Hematopoietic multipotent progenitor cell treated with erythropoietin and hydrocortisone succinate and interleukin-3 and kit ligand, for 8 days (in vitro differentiated cells): ENCODE measurements around the gene PEX13.
A peak's percentile ranks its signal among the peaks of the same experiment; 100 is the strongest.
"Not testable (repeated sequence)": the region's sequence is repeated elsewhere in the genome, so short reads cannot be mapped to it uniquely, and the experiment has no call there.

Experiments
- DNase-seq: peaks from one replicate; pipeline ENCODE4 v3.0.0-alpha.2; 2015

PEX13 gene, protein sequence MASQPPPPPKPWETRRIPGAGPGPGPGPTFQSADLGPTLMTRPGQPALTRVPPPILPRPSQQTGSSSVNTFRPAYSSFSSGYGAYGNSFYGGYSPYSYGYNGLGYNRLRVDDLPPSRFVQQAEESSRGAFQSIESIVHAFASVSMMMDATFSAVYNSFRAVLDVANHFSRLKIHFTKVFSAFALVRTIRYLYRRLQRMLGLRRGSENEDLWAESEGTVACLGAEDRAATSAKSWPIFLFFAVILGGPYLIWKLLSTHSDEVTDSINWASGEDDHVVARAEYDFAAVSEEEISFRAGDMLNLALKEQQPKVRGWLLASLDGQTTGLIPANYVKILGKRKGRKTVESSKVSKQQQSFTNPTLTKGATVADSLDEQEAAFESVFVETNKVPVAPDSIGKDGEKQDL

DNA sequence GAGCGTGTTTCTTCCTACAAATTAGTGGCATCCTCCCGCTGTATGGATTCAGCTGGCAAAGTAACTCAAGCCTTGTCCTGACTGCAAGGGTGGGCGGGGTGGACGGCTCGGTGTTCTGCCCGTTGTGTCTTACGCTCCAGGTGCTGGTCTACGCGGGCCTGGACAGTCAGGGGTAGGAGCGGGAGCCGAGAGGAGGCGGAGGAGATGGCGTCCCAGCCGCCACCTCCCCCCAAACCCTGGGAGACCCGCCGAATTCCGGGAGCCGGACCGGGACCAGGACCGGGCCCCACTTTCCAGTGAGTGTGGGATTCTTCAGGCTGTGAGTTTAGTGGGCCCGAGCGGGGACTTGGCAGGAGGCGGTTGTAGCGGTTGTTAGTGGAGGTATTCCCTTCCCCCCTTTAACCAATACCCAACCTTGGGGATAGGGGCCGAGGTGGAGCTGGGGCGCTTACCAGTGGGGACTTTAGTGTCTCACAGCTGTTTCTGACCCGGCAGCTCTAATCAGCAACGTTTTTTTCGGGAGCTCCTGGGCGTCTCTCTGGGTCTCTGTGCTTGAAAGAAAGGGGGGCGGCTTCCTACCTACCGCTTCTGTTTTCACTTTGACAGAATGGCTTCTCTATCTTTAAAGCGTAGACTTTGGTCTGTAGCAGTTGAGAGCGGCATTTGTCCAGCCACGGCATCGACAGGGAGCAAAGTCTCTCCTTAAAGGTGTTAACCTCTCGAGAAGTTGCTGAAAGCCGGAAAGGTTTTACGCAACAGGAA lies at the start of gene PEX13, which contains the start of gene PUS10:
TSS of gene PEX13 (plus strand) at position 165 of the 762 bp plus-strand sequence. CDS start at position 205, 40 bp downstream.
TSS of gene PUS10 (minus strand) at position 700 of the 762 bp plus-strand sequence. CDS start 6,365 bp downstream, outside the sequence.
- peak; percentile 82 for DNase-seq

DNA sequence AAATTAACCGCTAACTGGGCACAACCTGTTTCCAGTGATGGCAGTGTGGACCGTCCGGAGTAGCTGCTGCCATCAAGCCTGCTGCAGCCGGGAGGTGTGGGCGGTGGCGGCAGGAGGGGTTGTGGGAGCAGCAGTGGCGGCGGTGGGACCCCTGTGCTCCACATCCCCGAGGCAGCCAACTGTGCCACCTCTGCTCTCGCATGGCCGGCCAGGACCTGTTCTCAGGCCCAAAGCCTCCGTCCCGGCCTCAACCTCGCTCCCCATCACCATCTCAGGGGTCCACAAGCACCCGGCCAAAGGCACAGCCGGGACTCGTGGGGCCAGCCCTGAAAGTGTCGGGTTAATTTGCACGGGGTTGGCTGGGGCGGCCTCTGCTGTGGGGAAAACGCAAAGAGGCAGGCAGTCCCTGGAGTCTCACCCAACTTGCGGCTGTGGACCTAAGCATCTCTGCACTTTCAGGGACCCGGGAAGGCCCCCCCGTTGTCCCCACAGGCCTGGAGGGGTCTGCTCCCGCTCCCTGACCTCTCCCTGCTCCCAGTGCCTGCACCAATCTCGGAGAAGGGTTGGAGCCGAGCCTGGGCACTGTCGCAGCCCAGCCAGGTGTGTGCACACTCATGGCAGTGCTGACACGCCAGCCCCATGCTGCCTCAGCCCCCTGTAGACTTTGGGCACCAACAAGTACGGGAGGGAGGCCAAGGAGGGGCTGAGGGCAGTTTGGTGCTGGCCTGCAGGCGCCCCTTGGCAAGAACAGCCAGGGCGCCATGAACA lies 44.4 kb upstream of the PEX13 start:
- no peak for DNase-seq

DNA sequence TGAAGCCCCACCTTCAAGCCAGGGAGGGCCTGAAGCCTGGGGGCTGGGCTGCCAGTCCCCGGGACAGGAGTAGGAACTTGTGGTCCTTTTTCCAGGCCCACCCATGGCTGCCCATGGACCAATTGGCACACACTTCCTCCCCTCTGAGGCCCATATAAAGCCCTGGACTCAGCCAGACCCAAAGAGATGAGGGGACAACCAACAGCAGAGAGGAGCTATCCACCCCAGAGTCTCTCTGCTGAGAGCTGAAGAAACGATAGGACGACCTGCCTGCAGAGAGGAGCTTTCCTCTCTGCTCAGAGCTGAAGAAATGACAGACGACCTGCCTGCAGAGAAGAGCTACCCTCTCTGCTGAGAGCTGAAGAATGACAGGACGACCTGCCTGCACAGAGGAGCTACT lies 43.8 kb upstream of the PEX13 start:
- no peak for DNase-seq

DNA sequence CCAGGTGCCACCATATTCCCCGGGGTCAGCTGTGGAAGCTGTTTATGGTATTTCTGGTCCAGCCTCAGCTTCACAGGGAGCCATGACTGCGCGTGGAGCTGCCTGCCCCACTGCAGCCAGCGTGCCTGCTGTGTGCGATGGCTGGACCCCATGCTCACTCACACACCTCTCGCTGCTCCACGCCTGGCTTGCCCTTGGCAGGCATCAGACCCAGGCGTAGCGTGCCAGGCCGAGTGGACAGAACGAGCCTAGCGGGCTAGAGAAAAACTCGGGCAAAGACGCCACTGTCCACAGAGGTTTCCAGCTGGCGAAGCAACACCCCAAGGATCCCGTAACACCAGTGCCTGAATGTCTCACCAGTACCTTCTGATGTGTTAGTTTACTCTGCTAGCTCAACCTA lies 42.9 kb upstream of the PEX13 start:
- no peak for DNase-seq

DNA sequence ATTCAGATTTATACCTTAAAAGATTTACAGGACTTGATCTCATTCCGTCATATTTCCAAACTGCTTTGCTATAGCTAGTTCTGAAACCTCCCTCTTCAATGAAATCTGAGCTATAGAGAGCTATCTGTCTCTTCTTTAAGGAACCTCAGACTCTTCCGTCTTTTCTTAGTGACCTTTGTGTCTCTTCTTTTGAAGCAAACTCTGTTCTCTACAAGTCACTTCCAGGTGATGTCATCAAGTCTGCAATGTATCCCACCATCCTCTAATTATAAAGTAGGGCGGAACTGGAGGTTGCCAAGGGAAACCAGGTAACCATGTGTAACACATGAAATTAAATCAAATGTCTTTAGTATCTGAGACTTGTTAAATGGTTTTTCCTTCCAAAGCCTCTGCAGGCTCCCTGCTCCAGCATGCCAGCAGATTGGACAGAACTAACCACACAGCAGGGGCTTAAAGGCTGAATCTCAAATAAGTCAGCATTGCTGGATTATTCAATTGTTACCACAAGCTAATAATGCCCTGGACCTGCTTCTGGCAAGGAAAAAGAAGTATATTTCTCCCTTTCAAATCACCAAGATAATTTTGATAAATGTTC lies 41.2 kb upstream of the PEX13 start:
- no peak for DNase-seq

DNA sequence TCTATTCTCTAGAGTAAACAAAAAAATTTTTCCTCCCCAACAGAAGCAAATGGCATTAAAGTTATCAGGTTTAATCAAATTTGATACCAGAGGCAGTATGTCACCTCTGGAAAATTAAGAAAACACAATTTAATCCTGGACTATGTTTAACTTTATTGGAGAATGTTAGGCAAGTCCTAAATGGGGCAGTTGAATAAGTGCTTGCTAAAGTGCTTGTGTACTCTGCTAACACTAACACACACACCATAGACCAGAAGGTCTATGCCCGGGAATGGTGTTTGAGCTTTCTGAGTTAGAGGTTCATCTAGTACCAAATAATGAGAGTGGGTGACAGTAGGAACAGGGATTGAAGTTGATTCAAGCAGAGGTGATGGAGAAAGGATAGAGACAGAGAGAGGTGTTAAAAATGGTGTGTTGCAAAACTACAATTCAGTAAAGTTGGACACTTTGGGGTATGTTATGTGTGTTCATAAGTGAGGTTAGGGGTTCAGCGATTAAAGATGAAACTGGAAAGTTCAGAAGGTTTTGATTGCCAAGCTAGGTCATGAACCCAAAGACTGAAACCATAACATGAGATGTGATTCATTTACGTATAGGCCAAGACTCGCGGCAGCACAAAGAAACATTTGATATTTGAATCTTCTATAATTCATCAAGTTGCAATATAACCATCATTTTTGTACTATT lies 40.5 kb upstream of the PEX13 start:
- no peak for DNase-seq

DNA sequence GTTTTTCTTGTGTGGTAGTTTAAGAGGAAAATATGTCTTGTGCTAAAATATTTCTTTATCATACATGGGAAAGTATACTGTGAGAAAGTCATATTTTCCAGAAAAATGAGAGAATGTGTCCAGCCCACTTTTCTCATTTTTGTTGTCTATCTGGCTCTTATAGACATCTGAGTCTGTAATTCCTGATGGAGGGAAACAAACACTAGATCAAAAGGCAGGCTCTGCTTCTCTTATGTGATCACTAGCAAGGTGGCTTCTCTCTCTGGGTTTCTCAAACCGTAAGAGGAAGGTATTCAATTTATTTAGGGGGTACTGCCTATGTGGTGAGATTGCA lies 40.0 kb upstream of the PEX13 start:
- DNase-seq: no peak

DNA sequence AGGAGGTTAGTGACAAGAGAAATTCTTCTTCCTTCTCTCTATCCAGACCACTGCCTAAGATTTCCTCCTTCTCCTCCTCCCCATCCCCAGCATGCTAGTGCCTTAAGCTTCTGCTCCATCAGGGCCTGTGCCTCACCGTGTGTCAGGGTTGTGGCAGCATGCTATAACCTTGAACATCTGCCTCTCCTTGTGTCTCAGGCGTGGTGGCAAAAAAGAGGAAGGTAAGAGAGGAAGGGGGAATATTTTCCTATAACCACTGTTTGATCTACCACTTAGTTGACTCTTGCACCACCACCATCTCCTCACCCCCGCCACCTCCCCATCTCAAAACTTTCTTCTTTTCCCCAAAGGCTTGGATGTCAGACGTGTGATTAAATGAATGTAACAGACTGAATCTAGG lies 38.3 kb upstream of the PEX13 start:
- DNase-seq: no peak

DNA sequence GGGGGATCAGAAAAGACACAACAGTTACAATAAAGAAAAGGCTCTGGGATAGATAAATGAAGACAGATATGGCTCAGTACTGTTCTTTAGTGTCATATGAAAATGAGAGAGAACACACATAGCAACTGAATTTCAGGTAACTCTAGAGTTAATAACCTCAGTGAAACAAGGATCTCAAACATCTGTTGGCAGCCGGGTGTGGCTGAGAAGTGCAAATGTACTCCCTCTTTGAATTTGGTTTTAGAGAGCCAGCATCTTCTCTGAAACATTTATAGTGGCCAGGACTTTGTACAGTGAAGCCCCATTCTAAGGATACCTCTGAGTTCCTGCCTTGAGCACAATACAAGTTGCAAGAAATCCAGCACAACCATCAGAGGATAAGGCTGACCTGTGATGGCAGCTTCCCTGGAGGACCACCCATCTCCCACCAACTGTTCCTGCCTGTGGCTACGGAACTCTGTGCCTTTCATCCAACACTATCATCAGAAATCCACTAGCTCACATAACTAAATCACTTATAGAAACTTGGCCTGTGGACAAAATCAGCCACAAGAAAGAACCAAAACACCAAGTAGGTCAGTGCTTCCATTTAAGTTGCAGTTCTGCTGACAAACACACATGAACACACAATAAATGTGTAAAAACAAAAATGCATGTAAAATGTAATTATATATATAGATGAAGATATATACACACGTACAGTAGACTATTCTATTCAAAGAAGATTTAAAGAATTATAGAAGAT lies 37.3 kb upstream of the PEX13 start:
- no peak for DNase-seq

DNA sequence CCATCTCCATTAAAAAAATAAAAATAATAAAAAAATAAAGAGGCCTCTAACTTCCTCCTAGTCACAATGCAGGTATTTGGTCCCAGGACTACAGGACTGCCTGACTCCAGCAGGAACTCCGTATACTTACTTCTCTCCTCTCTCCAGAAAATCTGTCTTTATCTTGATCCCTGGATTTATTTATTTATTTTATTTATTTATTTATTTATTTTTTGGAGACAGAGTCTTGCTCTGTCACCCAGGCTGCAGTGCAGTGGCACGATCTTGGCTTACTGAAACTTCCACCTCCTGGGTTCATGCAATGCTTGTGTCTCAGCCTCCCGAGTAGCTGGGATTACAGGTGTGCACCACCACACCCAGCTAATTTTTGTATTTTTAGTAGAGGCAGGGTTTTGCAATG lies 35.5 kb upstream of the PEX13 start:
- DNase-seq: not testable (repeated sequence)

DNA sequence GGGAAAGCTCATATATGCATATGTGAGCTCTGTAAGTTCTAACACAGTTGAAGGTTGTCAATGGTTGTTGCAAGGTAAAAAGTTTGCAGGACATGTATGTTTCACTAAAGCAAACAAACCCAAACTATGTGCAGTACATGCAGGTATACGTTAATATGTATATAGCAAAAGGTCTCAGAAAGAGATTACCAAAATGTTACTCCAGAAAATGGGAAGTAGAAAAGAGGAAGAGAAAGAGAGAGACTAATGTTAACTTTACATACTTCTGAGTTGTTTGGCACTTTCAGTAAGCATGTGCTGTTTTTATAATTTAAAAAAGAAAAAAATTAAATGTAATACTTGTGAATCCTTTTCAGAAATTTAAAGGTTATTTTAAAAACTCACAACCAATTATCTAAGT lies 32.8 kb upstream of the PEX13 start:
- no peak for DNase-seq

DNA sequence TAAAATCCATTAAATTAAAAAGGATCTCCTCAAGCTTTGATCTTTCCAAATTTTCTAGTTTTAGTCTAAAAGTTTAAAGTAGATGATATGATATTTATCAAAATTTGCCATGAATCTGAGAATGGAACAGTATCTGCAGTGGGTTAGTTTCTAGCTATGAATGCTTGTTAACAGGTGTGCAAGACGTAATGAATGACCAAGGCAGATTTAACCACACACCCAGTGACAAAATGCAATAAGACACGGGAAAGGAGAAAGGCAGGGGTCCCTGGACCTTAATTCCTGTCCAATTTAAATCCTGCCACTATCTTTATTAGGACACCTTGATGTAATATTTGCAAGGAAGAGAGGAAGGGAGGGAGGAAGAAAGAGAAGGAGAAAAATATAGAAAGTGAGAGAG lies 30.5 kb upstream of the PEX13 start:
- DNase-seq: no peak

DNA sequence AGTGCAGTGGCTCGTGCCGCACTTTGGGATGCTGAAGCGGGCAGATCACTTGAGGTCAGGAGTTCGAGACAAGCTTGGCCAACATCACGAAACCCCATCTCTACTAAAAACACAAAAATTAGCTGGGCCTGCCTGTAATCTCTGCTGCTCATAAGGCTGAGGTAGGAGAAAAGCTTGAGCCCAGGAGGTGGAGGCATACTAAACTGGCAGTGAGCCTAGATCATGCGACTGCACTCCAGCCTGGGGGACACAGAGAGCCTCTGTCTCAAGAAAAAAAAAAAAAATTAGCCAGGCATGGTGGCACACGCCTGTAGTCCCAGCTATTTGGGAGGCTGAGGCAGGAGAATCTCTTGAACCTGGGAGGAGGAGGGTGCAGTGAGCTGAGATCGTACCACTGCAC lies 29.9 kb upstream of the PEX13 start:
- not testable (repeated sequence) for DNase-seq

DNA sequence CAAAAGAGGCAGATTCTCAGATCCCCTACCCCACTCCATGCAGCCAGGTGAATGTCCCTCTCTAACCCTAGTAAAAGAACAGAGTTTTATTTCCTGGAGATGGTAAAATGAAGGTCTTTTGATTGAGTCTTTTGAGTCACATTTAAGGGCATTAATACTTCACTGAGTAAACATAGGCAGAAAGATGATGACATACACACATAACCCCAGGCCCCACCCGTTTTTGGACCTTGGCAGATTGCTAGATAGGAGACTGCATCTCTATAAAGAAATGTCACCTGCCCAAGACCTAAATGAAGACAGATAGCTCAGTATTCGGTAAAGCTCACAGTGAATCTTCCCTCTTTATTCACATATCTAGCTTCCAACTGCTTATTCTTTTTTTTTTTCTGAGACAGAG lies 28.3 kb upstream of the PEX13 start:
- DNase-seq: no peak

DNA sequence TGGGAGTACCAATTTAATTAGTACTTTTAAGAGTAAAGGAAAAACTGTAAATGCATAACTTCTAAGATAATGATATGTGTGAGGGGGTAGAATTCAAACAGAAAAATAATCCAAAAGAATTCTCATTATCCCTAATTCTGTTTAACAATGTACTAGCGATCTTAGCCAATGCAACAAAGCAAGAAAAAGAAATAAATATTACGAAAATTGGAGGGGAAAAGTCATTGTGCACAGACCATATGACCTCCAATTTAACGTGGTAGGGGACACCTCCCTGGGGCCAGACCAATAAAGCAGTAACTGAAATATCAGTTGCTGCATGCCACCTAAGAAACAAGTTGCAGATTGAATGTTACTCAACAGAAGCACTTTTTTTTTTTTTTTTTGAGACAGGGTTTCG lies 25.9 kb upstream of the PEX13 start:
- DNase-seq: no peak

DNA sequence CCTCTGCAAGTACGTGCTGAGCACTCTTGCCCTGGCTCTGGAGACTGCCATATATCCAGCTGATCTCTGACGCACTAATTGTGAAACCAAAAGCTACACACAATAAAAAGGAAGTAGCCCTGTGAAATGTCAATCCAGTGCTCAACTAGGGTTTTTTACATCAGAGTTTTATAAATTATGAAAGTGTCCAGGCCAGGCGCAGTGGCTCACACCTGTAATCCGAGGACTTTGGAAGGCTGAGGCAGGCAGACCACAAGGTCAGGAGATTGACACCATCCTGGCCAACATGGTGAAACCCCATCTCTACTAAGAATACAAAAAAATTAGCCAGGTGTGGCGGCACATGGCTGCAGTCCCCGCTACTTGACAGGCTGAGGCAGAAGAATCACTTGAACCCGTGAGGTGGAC lies 24.5 kb upstream of the PEX13 start:
- DNase-seq: no peak

DNA sequence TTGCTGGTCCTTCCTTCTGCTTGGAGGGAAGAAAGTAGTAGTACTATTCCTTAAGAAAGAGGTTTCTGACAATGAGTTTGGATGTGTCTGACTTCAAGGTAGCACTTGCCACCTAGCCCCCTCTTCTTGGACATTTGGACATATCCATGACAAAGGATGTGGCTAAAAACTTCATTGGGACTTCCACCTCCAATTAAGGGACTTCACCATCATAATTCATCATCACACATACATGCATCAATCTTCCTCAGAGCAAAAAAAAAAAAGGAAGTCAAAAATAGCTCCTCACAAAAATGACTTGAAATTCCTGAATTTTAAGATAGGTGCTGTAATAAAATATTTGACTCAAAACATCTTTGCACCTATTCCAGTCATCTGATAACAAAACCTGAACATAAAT lies 23.4 kb upstream of the PEX13 start:
- DNase-seq: no peak

DNA sequence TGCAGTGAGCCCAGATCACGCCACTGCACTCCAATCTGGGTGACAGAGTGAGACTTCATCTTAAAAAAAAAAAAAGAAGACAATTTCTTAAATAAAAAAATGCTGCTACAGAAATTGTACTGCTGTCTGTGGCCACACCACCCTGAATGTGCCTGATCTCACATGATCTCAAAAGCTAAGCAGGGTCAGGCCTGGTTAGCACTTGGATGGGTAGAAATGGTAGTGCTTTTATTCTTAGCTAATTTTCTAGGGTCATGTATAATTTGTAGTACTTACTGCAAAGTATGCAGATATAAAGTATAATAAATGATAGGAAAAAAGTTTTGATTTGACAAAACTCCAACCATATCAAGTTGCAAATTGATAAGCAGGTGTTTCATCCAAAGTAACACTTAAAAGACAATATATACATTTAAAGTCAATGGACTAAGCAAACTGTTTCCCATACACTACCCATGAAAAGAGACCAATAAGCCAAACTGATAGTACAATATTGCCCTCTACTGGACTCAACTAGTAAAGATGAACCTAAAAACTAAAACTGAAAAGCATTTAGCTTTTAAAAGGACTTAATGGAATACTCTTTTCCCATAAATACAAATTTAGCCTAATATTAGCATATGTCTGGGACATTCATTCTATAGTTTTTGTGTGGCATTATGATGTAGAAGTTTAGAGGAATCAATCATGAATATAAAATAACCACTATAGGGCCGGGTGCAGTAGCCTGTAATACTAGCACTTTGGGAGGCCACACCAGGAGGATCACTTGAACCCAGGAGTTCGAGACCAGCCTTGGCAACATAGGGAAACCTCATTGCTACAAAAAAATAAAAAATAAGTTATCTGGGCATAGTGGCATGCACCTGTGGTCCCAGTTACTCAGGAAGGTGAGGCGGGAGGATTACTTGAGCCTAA lies 18.6 kb upstream of the PEX13 start:
- peak; percentile 79 for DNase-seq

DNA sequence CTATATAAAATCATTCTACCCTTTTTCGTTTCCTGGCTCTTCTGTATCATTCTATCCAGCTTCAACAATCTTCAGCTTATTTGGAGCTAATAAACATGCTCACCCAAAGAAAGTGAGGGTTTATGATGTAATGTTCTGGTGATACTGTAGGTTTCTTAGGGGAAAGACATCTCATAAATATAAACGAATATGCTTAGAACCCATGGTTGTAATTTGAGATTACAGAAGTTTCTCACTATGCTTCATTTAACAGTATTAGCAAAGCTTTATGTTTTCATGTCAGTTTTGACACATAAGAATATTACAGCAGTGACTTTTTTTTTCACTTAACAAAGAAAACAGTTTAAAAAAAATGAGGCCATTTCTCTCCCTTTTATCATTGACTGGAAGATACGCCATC lies 11.8 kb upstream of the PEX13 start:
- no peak for DNase-seq

DNA sequence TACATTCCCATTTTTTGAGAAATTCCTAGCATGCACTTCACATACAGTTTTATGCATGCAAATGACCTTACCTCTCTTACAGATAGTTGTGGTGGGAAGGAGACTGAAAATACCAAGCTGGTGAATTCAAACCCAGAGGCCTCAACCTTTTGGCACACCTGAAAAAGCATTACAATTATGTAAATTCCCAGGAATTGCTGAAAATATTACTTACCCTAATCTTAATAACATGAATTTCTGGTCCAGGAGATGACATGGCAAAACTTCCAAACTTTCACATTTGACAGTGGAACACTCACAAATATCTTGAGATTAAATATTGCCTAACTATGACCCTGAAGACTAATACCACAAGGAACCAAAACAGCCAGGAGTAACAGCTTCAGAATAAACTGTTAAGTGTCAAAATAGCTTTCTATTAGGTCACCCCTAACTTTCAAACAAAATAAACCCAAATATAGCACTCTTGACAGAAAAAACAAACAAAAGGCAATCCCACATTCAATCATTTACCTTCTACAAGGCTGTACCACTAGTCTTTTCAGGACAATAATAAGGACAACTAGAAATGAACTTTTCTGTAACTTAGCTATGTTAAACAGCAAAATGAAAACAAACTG lies 10.9 kb upstream of the PEX13 start:
- no peak for DNase-seq
